Left colon (tissue), 2 donors: ENCODE data around the gene GYPB. TPM values are rescaled to one million over a fixed set of nuclear protein-coding genes. Genes with fewer than 3 reads are reported as not detected.
"Not testable (repeated sequence)": the region's sequence is repeated elsewhere in the genome, so short reads cannot be mapped to it uniquely, and the experiment has no call there.

Experiments used
- ATAC-seq: fragments of 200-7000 bp; cut with Tn5 transposase; one replicate; pipeline ENCODE4 v1.9.1; 2020; ENCODE audit warnings: mild to moderate bottlenecking, moderate library complexity
- DNase-seq, 2 donors: peaks; one replicate each; pipeline ENCODE4 v3.0.0-alpha.2; 2020
- intact Hi-C, 2 donors: fragments of 100-400 bp; cut with DNase I in 1 of 2; cut with micrococcal nuclease in 1 of 2; formaldehyde crosslinking; loops; one replicate each; pipeline versions ENCODE4 v1.11.2 to v1.14.0; 2022; cut with DNase I, micrococcal nuclease
- long read RNA-seq: library from polyadenylated mRNA; unstranded; transcript quantifications from one replicate; pipeline ENCODE4 v2.0.0, GENCODE V29; 2021
- total RNA-seq, 2 donors: library from RNA; stranded (reverse); fragmentation: NEBNext Ultra II Directional; extraction: Animal tissue kit (Norgen Biotek cat#: 25700); gene quantifications; one replicate each; pipeline ENCODE4 v1.2.1, GENCODE V29; 2021
- donor health status: DM: no; HTN: no; CAD: no.
- donor health status: DM: yes; HTN: yes; CAD: no.

GYPB gene
- total RNA-seq = not detected
- long read RNA-seq = 0 reads

GRCh38 chr4:144019277-144019676 is at the start of gene GYPB:
Gene GYPB, minus strand, starts transcription at chr4:144019380. Its CDS starts 93 bp downstream, at chr4:144019287.
- ATAC-seq, intact Hi-C loops, DNase-seq: not testable (repeated sequence)

GRCh38 chr4:144061556-144061955 is 42.4 kb upstream of the GYPB start:
- intact Hi-C loops, ATAC-seq, DNase-seq: not testable (repeated sequence)

GRCh38 chr4:144060234-144060859 is 41.2 kb upstream of the GYPB start:
- DNase-seq, intact Hi-C loops, ATAC-seq: not testable (repeated sequence)

- intact Hi-C loops = no loop called here
- ATAC-seq = no peak
Measured at GRCh38 chr4:144056800-144057199, 37.6 kb upstream of the GYPB start.

GRCh38 chr4:144055336-144055735 is 36.2 kb upstream of the GYPB start:
- ATAC-seq, DNase-seq, intact Hi-C loops: not testable (repeated sequence)

More at GRCh38 chr4:144056800-144057199, 37.6 kb upstream of the GYPB start:
- DNase-seq = no peak

GRCh38 chr4:144051494-144051893 is 32.3 kb upstream of the GYPB start:
- DNase-seq, intact Hi-C loops, ATAC-seq: not testable (repeated sequence)

- DNase-seq, ATAC-seq, intact Hi-C loops: not testable (repeated sequence)
Measured at GRCh38 chr4:144050631-144051030, 31.5 kb upstream of the GYPB start.

GRCh38 chr4:144049495-144050424 is 30.6 kb upstream of the GYPB start:
- intact Hi-C loops, ATAC-seq, DNase-seq: not testable (repeated sequence)

GRCh38 chr4:144044936-144045335 is 25.8 kb upstream of the GYPB start:
- DNase-seq, intact Hi-C loops, ATAC-seq: not testable (repeated sequence)

GRCh38 chr4:144032580-144032979 is 13.4 kb upstream of the GYPB start:
- intact Hi-C loops, DNase-seq, ATAC-seq: not testable (repeated sequence)

- DNase-seq, ATAC-seq, intact Hi-C loops: not testable (repeated sequence)
Measured at GRCh38 chr4:144031875-144032274, 12.7 kb upstream of the GYPB start.

GRCh38 chr4:144031369-144031768 is 12.2 kb upstream of the GYPB start:
- ATAC-seq, DNase-seq, intact Hi-C loops: not testable (repeated sequence)

GRCh38 chr4:144030708-144031107 is 11.5 kb upstream of the GYPB start:
- DNase-seq, ATAC-seq, intact Hi-C loops: not testable (repeated sequence)

- ATAC-seq = not testable (repeated sequence)
Measured at GRCh38 chr4:144026682-144027081, 7.5 kb upstream of the GYPB start.

GRCh38 chr4:144024399-144025053 is 5.3 kb upstream of the GYPB start:
- intact Hi-C loops, DNase-seq, ATAC-seq: not testable (repeated sequence)

More at GRCh38 chr4:144026682-144027081, 7.5 kb upstream of the GYPB start:
- DNase-seq, intact Hi-C loops: not testable (repeated sequence)

- ATAC-seq, intact Hi-C loops, DNase-seq: not testable (repeated sequence)
Measured at GRCh38 chr4:144022772-144023400, 3.7 kb upstream of the GYPB start.

- intact Hi-C loops = not testable (repeated sequence)
Measured at GRCh38 chr4:144021336-144021990, 2.3 kb upstream of the GYPB start.

More at GRCh38 chr4:144021336-144021990, 2.3 kb upstream of the GYPB start:
- not testable (repeated sequence) for DNase-seq
- ATAC-seq = peak; percentile 47
